GM18867 (cell line): ENCODE measurements around the gene TAGAP.

Source experiments
- ATAC-seq: cut with Tn5 transposase; IDR thresholded peaks from one replicate; pipeline ENCODE4 v1.9.1; 2021; ENCODE audit warnings: mild to moderate bottlenecking, moderate library complexity; ENCODE audit not compliant: unreplicated experiment

Gene TAGAP

GRCh38 chr6:159074120-159074684 is 29.4 kb upstream of the TAGAP start:
- no peak for ATAC-seq

- no peak for ATAC-seq
Observed at GRCh38 chr6:159071843-159072769, 27.3 kb upstream of the TAGAP start.

- no peak for ATAC-seq
Observed at GRCh38 chr6:159068904-159069578, 24.2 kb upstream of the TAGAP start.

GRCh38 chr6:159067334-159067733 is 22.5 kb upstream of the TAGAP start:
- no peak for ATAC-seq

- ATAC-seq = no peak
Observed at GRCh38 chr6:159066483-159066882, 21.7 kb upstream of the TAGAP start.

GRCh38 chr6:159065759-159066329 is 21.1 kb upstream of the TAGAP start:
- ATAC-seq = no peak

GRCh38 chr6:159065091-159065490 is 20.3 kb upstream of the TAGAP start:
- ATAC-seq = no peak

GRCh38 chr6:159064477-159064876 is 19.7 kb upstream of the TAGAP start:
- ATAC-seq = no peak

GRCh38 chr6:159063549-159063948 is 18.8 kb upstream of the TAGAP start:
- ATAC-seq = no peak

- no peak for ATAC-seq
Observed at GRCh38 chr6:159062976-159063375, 18.2 kb upstream of the TAGAP start.

- peak; percentile 67 for ATAC-seq
Observed at GRCh38 chr6:159062564-159062945, 17.8 kb upstream of the TAGAP start.

GRCh38 chr6:159061805-159062563 is 17.2 kb upstream of the TAGAP start:
- ATAC-seq = peak; percentile 55

GRCh38 chr6:159061146-159061545 is 16.4 kb upstream of the TAGAP start:
- no peak for ATAC-seq

GRCh38 chr6:159059885-159060506 is 15.2 kb upstream of the TAGAP start:
- ATAC-seq = no peak

GRCh38 chr6:159059141-159059540 is 14.3 kb upstream of the TAGAP start:
- ATAC-seq = no peak

- ATAC-seq = no peak
Observed at GRCh38 chr6:159056899-159057298, 12.1 kb upstream of the TAGAP start.

- ATAC-seq = no peak
Observed at GRCh38 chr6:159056432-159056831, 11.6 kb upstream of the TAGAP start.

- ATAC-seq = no peak
Observed at GRCh38 chr6:159056003-159056402, 11.2 kb upstream of the TAGAP start.

- no peak for ATAC-seq
Observed at GRCh38 chr6:159053781-159054398, 9.1 kb upstream of the TAGAP start.

- no peak for ATAC-seq
Observed at GRCh38 chr6:159052720-159053119, 7.9 kb upstream of the TAGAP start.
